Rectal smooth muscle tissue (tissue), 1 donor: ENCODE measurements around the gene PRKCE.
A peak's percentile ranks its signal among the peaks of the same experiment; 100 is the strongest.

Experiments used
- H3K27ac ChIP-seq: one replicate; pipeline ENCODE4 v1.7.0; 2013; ENCODE audit warnings: low read depth, low read length, inconsistent platforms
- H3K27me3 ChIP-seq: one replicate; pipeline ENCODE4 v1.7.0; 2013; ENCODE audit warnings: low read length; ENCODE audit not compliant: control insufficient read depth, insufficient read depth
- H3K36me3 ChIP-seq: one replicate; pipeline ENCODE4 v1.7.0; 2013; ENCODE audit warnings: low read length; ENCODE audit not compliant: control insufficient read depth, insufficient read depth
- H3K4me1 ChIP-seq: one replicate; pipeline ENCODE4 v1.7.0; 2013; ENCODE audit warnings: low read length; ENCODE audit not compliant: control insufficient read depth, insufficient read depth
- H3K4me3 ChIP-seq: one replicate; pipeline ENCODE4 v1.7.0; 2013; ENCODE audit warnings: low read length
- H3K9ac ChIP-seq: one replicate; pipeline ENCODE4 v1.7.0; 2013; ENCODE audit warnings: low read length

Gene PRKCE

DNA sequence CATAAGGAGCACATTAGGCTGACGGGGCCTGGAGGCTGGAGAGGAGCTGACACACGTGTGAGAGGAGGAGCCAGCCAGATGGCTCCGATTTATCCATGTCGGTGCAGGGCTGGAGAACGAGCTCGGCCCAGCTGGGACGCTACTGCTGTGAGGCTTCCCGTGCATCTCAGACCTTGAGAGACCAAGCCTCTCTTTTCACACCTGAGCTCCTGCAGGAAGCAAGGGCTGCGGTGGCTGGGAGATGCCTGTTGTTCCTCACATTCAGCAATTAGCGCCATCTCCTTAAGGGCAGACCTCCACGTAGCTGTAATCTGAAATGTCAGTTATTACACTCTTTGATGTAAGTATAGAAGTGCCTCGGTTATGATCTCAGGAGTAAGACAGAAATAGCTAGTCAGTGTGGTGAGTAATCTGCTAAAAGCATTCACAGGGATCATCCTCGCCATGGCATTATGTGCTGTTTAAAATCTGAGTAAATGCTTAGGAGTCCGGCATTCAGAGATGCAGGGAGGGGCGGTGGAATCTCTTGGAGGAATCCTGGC is 107.9 kb downstream of the PRKCE start:
- Histone ChIP-seq H3K27ac (peak overlapping the region; percentile 50), H3K4me3 (no peak overlapping the region), H3K27me3 (no peaks in the 10 kb centered on the region), H3K9ac (no peak overlapping the region), H3K4me1 (peaks cover 13% of the 10 kb centered on the region), H3K36me3 (no peaks in the 10 kb centered on the region)

DNA sequence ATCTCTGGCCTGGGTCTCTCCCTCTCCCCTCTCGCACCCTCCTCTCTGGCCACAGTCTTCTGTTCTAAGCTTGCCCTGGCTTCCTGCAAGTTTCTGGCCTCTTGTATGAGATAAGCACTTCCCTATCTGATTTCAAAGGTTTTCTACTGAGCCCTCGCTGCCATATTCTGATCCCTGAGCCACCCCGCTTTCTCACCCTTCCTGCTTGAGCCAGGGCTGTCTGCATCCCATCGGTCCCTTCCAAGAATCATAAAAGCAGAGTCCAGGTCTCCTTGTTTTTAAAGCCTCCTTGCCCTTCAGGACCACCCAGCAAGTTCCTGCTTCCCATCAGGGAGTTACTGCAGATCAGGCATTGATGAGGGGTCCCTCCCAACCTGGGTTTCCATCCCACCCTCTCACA is 110.2 kb downstream of the PRKCE start:
- Histone ChIP-seq H3K27me3 (no peaks in the 10 kb centered on the region), H3K27ac (no peak overlapping the region), H3K4me1 (peaks cover 19% of the 10 kb centered on the region), H3K9ac (no peak overlapping the region), H3K4me3 (no peak overlapping the region), H3K36me3 (no peaks in the 10 kb centered on the region)

DNA sequence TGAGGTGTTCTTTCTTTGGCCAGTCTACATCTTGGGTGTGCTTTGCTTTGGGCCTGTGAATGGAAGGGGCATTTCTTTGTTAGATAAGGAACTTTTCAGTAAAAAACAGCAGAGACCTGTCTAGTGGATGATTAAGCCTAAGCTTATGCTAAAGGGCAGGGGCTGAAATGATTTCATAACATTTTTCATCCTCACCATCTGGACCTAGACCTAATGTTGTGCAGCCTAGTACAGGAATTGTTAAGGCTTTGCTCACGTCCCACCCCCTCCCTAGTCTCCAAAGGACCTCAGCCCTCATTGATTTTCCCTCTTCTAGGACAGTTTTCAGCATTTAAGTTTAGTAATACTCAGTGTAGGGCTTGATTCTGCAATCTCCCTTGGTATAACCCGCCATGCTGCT is 111.8 kb downstream of the PRKCE start:
- Histone ChIP-seq H3K36me3 (no peaks in the 10 kb centered on the region), H3K4me1 (peaks cover 19% of the 10 kb centered on the region), H3K4me3 (no peak overlapping the region), H3K27ac (no peak overlapping the region), H3K9ac (no peak overlapping the region), H3K27me3 (no peaks in the 10 kb centered on the region)

DNA sequence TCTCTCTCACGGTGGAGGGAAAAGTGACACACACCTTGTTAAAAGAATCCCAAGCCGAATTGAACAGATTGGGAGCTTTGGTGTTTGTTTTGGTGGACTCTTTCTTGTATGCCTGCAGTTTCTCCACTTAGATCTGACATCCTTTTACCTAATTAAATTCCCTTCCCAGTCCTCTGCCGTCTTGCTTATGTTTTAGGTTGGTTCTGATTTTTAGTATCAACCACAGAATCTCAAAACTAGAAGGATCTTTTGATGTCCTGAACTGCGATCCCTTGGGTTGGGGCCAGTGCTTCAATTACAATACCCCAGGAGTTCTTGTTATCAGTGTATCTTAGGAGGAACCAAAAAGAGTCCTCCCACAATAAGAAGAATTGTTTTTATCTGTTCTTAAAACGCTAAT is 112.3 kb downstream of the PRKCE start:
- H3K4me1 ChIP-seq = peaks cover 19% of the 10 kb centered on the region
- no peak overlapping the region for H3K4me3 ChIP-seq
- no peaks in the 10 kb centered on the region for H3K36me3 ChIP-seq
- H3K27me3 ChIP-seq = no peaks in the 10 kb centered on the region
- H3K27ac ChIP-seq = no peak overlapping the region
- H3K9ac ChIP-seq = no peak overlapping the region

DNA sequence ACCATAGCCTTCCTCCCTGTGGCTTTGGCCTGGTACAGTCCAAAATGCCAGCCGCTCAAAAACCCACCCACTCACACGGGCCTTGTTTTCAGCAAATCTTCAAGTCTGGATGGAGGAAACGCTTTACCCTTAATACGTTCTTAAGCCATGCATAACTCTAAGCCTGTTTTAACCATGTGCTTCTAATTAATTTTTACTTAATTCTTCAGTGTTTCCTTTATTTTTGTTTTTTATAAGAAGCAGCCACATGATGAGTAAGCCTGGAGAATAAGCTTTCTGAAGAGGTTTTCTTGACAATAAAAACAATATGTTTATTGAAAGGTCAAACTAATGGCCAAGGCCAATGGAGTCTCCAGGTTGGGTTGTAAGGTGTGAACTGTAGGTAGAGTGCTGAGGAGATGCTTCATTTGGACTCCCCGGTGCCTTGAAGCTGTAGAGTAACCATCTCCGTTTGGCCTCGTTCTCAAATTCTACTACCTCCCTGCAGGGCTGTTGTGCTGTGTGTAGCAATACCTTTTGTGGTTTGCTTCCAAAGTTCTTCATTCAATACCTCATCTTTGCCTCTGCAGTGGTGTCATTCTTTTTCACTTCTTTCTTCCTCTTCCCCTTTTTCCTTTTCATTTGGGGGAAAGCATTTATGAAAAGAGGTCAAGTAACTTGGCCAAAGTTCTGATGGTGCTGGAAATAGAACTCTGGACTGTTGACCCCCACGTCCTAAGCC is 113.7 kb downstream of the PRKCE start:
- no peak overlapping the region for H3K27ac ChIP-seq
- no peaks in the 10 kb centered on the region for H3K27me3 ChIP-seq
- peaks cover 9% of the 10 kb centered on the region for H3K4me1 ChIP-seq

DNA sequence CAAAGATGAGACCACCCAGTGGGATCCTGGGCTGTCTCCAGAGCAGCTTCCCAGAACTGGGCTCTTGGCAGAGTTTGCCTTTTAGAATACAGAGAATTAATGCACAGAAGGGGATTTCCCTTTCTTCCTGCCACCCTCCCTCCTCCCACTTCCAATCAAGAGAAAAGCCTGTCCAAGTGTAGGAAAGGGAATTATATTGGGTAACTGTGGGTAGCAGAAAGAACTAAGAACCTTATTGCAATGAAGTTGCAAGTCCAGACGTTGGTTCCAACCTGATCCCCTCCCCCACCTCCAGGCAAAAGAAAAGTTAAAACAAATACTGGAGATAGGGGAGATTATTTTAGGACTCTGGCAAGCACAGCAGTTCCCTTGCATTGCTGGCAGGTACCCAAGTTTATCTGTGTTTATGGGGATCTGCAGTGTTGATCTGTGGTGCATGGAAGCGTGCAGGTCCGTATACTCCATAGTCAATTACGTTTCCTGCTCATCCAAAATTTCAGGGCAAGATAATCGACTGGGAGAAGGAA is 114.3 kb downstream of the PRKCE start:
- no peak overlapping the region for H3K9ac ChIP-seq
- no peak overlapping the region for H3K4me3 ChIP-seq
- no peaks in the 10 kb centered on the region for H3K27me3 ChIP-seq
- H3K4me1 ChIP-seq = peaks cover 9% of the 10 kb centered on the region
- H3K27ac ChIP-seq = peak overlapping the region; percentile 8
- H3K36me3 ChIP-seq = no peaks in the 10 kb centered on the region

More for the DNA sequence above, 113.7 kb downstream of the PRKCE start:
- no peak overlapping the region for H3K9ac ChIP-seq
- no peaks in the 10 kb centered on the region for H3K36me3 ChIP-seq
- H3K4me3 ChIP-seq = no peak overlapping the region

DNA sequence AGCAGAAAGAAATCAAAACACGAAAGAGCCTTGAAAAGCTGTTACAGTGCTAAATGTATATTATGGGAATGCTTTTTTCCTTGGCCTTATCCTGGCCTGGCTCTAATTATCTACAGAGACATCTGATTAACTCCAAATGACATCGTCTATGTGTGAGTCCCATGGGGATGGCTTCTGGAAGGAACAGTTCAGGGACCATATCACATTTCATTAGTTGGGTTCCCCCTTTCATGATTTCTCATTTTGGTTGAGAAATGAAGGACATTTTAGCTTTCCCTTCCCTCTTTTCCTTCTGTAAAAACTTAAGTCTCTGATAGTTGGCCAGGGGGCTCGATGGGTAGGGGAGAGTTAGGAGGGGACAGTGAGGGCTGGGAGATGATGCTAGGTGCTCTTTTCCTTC is 116.7 kb downstream of the PRKCE start:
- Histone ChIP-seq H3K9ac (no peak overlapping the region), H3K27ac (no peak overlapping the region), H3K4me3 (no peak overlapping the region), H3K4me1 (peaks cover 13% of the 10 kb centered on the region), H3K27me3 (no peaks in the 10 kb centered on the region), H3K36me3 (no peaks in the 10 kb centered on the region)

DNA sequence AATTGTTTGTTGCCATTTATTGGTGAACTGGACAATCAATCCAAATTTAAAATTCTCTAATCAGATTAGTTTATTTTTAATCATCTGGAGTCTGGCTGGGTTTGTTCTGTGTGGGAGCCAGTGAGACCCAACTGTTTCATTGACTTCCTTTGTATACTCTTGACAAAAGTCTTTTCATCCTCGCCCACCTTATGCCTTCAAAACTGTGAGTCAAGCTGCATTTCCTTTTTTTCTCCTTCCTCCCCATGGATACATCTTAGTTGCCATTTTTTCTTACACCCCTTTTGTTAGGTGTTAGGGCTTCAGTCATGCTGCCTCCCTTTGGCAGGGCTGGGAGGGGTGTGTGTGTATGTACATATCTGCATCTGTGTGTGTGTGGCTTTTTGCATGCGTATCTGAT is 117.6 kb downstream of the PRKCE start:
- H3K4me1 ChIP-seq = peaks cover 13% of the 10 kb centered on the region
- no peak overlapping the region for H3K4me3 ChIP-seq
- no peaks in the 10 kb centered on the region for H3K27me3 ChIP-seq
- H3K27ac ChIP-seq = no peak overlapping the region
- H3K36me3 ChIP-seq = no peaks in the 10 kb centered on the region
- no peak overlapping the region for H3K9ac ChIP-seq

DNA sequence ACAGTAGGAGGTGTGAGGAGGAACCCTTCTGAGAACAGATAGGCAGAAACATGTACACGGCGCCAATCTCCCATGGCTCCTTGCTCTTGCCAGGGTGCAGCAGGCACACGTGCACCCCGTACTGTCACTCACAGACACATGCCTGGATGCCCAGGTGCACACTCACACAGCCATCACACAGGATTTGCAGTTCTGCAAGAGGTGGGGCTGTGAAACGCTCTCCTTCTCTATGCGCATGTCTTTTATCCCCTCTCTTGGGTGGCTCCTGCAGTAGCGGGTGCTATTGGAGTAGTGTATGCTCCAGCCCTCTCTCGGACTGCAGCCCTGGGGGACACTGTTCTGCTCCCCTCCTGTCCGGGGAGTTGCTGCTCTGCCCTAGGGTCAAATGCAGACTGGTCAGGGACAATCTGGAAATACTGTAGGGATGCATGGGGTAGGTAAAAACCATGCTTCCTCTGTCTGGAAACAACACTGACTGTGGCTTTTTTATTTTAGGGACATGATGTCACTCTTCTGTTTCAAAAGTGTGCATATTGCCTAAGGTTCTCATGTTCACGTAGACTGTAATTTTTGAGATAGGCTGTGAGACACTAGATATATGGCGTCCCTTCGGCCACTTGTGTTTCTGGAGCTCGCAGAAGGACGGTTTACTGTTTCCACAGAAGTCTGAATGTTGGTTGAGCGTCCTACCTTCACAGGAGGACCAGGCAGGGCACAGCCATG is 118.5 kb downstream of the PRKCE start:
- Histone ChIP-seq H3K36me3 (no peaks in the 10 kb centered on the region), H3K27ac (peak overlapping the region; percentile 75), H3K4me3 (no peak overlapping the region)

DNA sequence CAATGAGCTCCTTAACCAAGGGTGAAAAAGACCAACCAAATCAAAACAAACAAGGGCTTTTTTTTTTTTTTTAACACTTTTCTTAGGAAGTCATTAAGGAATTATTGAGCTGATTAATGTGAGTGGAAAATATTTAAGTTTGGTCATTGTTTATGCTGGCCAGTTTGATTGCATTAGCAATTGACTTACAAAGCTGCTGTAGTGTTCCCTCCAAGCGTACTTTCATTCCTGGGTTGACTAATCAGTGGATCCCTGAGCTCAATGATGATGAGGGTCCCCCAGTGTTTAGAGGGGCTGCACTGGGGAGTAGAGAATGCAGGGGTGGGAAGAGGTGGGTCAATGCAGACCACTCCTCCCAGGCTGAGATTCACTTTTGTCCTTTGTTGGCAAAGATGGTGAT is 119.3 kb downstream of the PRKCE start:
- H3K27ac ChIP-seq = peak overlapping the region; percentile 75
- peak overlapping the region; percentile 9 for H3K4me3 ChIP-seq
- no peaks in the 10 kb centered on the region for H3K36me3 ChIP-seq
- no peaks in the 10 kb centered on the region for H3K27me3 ChIP-seq
- no peak overlapping the region for H3K9ac ChIP-seq
- H3K4me1 ChIP-seq = peaks cover 9% of the 10 kb centered on the region

More for the DNA sequence above, 118.5 kb downstream of the PRKCE start:
- Histone ChIP-seq H3K9ac (no peak overlapping the region), H3K27me3 (no peaks in the 10 kb centered on the region), H3K4me1 (peaks cover 13% of the 10 kb centered on the region)

DNA sequence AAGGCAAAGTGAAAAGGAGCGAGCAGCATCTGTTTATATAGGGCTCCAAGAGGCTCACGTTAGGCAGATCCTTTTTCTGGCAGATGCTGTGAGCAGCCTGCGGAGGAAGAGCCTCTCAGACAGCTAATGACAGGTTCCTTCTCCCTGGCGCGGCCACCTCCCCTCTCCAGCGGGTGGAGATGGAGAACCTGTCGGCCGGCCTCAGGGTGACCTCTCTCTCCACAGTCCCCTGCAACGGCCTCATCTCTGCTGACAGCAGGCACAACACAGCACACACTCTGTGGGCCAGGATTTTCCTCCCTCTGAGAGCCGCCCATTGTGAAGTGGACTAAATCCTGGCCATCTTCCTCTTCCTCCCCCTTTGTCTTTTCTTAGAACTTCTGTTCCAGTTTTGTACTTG is 119.8 kb downstream of the PRKCE start:
- no peaks in the 10 kb centered on the region for H3K27me3 ChIP-seq
- peak overlapping the region; percentile 75 for H3K27ac ChIP-seq
- H3K4me3 ChIP-seq = peak overlapping the region; percentile 9
- peaks cover 5% of the 10 kb centered on the region for H3K4me1 ChIP-seq
- H3K9ac ChIP-seq = no peak overlapping the region
- no peaks in the 10 kb centered on the region for H3K36me3 ChIP-seq

DNA sequence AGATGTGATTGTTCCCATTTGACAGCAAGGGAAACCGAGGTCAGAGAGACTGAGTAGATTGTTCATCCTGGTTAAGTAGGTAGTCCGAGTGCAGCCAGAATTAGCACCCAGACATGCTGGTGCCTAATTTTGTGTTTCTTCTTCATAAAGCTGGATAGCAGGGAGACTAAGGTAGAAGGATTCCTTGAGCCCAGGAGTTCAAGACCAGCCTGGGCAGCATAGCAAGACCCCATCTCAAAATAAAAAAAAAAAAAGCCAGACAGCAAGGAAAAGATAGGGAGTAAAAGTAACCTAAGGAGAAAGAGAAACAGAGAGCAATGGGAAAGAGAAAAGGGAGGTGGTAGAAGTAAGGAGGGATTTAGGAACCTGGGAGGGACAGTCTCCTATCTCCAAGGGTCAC is 120.6 kb downstream of the PRKCE start:
- H3K4me1 ChIP-seq = peaks cover 10% of the 10 kb centered on the region

More for the DNA sequence above, 120.6 kb downstream of the PRKCE start:
- H3K9ac ChIP-seq = no peak overlapping the region
- H3K27ac ChIP-seq = peak overlapping the region; percentile 75
- H3K4me3 ChIP-seq = no peak overlapping the region
- no peaks in the 10 kb centered on the region for H3K27me3 ChIP-seq
- no peaks in the 10 kb centered on the region for H3K36me3 ChIP-seq
